ENCODE measurements around the gene DNAJC25.

Gene DNAJC25

GRCh38 chr9:111627260-111627963 lies 3.7 kb upstream of the DNAJC25 start:
- in situ Hi-C loops (cut with HindIII; ENCODE audit: low sequenced_read_pairs) = no loop called here

- in situ Hi-C loops (cut with HindIII; ENCODE audit: low sequenced_read_pairs) = no loop called here
These were observed 2.7 kb upstream of the DNAJC25 start for GRCh38 chr9:111628411-111628810.

GRCh38 chr9:111630182-111630963 lies 761 bp upstream of the DNAJC25 start:
- in situ Hi-C loops (cut with HindIII; ENCODE audit: low sequenced_read_pairs) = no loop called here

- in situ Hi-C loops (cut with HindIII; ENCODE audit: low sequenced_read_pairs) = no loop called here
These were observed 245 bp upstream of the DNAJC25 start for GRCh38 chr9:111630964-111631213.

DNA sequence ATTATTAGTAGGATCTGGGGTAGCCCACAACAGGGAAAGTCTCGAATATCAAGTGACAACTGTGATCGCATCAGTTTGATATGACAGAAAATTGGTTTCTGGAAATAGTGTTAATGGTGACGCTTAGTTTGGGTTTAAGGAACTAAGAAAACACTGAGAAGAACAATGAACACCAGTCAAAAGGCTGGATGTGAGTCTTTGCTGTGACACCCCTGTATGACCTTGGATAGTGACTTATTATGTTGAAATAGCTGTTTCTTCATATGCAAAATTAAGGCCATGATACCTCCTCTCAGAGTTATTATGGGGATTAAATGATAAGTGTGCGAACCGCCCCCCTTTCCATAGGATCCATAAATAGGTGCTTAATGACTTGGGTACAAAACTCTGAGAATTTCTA lies 926 bp downstream of the DNAJC25 start:
- in situ Hi-C loops (cut with HindIII; ENCODE audit: low sequenced_read_pairs) = no loop called here

DNA sequence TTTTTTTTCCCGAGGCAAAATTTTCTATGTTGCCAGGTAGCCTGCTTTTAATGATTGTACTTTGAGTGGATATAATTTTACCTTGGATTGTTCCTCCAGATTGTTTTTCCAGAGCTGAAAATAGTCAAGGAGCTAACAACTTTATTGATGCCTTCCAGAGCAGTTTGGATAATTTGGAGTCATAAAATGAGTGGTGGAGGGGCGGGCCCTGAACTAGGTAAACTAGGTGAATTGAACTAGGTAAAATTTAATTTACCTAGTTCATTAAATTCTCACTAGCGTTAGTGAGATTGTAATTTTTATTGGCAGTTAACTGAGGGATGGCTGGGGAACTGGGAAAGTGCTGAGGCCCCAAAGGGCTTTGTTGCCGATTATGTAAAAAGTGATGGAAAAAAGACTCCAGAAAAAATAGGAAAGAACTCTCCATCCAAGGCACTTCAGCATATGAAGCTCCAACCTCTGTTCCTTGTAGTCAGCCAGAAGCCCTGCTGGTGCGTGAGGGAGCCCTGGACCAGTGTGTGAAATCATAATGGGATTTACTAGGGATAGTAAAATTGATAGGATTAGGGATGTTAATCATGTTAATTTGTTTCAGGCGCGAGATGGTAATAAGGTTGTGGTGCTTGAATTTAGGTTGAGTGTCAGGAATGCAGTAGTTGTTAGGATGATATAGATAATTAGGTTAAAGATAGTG lies 1.7 kb downstream of the DNAJC25 start:
- in situ Hi-C loops (cut with HindIII; ENCODE audit: low sequenced_read_pairs) = no loop called here

- in situ Hi-C loops (cut with HindIII; ENCODE audit: low sequenced_read_pairs) = no loop called here
These were observed 2.2 kb downstream of the DNAJC25 start for GRCh38 chr9:111633389-111633736.

DNA sequence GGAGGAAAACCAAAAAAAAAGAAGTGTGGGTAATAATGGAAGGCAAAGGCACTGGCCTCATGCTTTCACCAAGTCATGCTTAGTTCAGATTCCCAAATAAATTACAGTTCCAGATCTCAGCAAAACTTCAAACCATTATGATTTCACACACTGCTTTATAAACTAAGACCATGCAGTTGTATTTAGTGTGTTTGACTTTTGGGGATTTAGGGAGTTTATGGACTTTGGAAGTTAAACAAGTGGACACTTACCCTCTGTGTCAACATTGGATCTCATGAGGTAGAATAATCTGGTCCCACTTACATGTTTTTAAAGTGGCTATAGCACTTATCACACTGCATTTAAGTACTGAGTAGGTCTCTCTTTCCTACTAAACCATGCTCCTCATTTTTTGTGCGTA lies 3.7 kb downstream of the DNAJC25 start:
- in situ Hi-C loops (cut with HindIII; ENCODE audit: low sequenced_read_pairs) = no loop called here

DNA sequence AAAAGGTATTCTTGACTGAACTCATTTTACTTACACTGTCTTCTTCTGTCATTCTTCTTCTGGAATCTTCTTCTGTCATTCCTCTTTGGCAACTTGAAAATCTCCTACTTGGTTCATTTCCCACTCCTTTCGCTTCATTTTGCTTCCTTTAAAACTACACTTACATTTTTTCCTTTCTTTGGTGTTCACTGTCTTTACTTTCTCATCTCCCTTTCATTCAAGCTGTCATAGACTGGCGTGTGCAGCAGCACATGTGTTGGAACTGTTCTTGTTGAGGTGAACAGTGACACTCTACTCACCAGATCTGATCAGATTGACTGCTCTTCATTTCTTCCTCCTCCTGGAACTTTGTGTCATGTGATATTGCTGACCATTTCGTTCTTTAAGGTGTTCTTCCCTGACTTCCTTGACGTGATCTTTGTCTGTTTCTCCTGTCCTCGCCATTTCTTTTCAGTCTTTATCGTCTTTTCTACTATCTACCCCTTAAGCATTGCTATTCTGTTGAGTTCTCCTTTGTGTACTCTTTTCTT lies 6.4 kb downstream of the DNAJC25 start:
- in situ Hi-C loops (cut with HindIII; ENCODE audit: low sequenced_read_pairs) = no loop called here

DNA sequence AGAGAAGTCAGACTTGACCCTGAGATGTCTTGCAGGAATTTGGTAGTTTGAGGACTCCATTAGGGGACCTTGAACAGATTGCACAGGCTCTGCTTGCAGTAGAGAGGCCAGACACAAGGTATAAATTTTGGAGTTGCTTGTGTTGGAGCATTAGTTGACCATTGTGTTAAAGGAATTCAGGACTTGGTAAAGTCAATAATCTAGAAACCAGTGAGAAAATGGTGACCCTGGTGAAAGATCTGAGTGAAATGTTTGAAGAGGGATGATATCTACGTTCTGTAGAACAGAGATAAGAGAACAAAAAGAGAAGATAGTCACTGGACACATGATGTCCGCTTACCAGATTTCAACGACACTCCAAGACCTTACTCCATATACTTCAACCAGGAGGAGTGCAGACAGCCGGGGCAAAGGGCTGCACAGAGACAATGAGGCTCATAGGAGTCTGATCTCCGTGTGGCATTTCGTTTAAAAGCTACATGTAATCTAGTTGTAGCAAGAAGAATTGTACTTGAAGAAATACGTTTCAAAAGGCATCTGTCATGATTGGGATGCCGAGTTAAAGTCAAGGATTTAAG lies 13.2 kb downstream of the DNAJC25 start:
- in situ Hi-C loops (cut with HindIII; ENCODE audit: low sequenced_read_pairs) = no loop called here

GRCh38 chr9:111645806-111646205 lies 14.7 kb downstream of the DNAJC25 start:
- in situ Hi-C loops (cut with HindIII; ENCODE audit: low sequenced_read_pairs) = no loop called here

DNA sequence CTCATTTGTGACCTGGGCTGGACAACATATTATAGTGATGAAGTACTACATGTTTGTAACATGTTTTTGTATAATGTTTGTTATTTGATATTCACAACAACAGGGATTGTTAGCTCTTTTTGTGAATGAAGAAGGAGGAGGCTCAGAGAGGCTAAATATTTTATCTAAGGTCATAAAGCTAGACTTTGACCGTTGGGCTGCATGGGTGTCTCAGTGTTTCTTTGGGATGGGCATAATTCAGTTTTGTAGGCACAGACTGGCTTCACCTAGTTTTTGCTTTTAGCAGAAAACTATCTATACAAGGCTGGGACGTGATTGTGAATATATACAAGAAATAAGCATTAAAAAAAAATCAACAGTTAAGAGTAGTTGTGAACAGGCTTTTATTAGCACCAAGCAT lies 15.3 kb downstream of the DNAJC25 start:
- in situ Hi-C loops (cut with HindIII; ENCODE audit: low sequenced_read_pairs) = no loop called here

DNA sequence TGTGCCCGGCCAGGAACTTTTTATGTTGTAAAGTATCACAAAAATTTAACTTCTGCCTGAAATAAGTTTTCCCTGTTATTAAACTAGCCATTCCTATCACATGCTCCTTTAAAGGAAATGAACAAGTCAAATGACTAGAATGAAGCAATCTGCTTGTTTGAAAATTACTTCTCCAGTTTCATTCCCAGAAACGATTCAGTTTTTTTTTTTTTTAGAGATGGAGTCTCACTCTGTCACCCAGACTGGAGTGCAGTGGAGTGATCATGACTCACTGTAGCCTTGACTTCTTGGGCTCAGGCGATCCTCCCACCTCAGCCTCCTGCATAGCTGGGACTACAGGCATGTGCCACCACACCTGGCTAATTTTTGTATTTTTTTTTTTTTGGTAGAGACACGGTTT lies 16.9 kb downstream of the DNAJC25 start:
- in situ Hi-C loops (cut with HindIII; ENCODE audit: low sequenced_read_pairs) = no loop called here

GRCh38 chr9:111649016-111649415 lies 17.9 kb downstream of the DNAJC25 start:
- in situ Hi-C loops (cut with HindIII; ENCODE audit: low sequenced_read_pairs) = no loop called here

DNA sequence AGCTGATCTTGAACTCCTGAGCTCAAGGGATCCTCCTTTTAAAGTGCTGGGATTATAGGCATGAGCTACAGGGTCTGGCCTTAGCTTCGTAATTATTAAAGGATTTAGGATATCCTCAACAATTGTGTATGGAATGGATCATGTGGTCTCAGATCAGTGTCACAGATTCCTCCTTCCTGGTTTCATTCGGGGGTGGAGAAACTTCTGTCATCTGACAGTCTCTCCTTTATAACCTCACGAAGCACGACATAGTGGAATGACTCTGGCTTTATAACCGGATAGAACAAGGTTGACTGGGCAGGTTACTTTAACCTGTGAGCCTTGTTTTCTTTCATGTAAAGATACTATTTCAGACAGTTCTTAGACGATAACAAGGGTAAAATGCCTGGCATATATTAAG lies 25.9 kb downstream of the DNAJC25 start:
- in situ Hi-C loops (cut with HindIII; ENCODE audit: low sequenced_read_pairs) = no loop called here

- in situ Hi-C loops (cut with HindIII; ENCODE audit: low sequenced_read_pairs) = no loop called here
These were observed 27.8 kb downstream of the DNAJC25 start for GRCh38 chr9:111658943-111659342.

GRCh38 chr9:111659691-111660090 lies 28.6 kb downstream of the DNAJC25 start:
- in situ Hi-C loops (cut with HindIII; ENCODE audit: low sequenced_read_pairs) = no loop called here

DNA sequence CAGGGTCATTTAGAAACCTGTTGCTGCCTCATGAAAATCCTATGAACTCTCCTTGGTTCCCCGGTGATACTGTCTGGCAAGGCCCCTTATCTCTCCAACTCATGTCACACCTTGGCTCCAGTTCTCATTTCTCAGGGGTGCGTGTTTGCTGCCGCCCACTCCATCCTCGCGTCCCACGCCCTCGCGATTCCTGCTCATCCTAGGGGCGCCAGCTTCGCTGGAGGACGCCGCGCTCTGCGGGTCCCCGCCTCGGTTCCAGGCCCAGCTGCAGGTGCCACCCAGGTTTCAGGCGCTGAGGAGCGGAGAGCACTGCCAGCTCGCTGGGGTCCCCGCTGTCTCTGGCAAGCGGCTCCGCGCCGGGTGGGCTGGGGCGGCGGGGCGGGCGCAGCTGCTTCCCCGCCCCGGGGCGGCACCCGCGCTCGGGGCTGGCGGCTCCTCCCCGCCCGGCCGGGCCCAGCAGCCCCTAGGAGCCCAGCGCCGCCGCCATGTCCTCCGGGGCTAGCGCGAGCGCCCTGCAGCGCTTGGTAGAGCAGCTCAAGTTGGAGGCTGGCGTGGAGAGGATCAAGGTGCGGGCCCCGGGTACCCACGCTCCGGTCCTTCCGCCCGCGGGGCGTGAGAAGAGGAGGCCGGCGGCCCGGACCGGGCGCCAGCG lies 30.1 kb downstream of the DNAJC25 start, which contains the start of gene GNG10:
Gene GNG10 (plus strand): TSS at position 456 of the 652 bp plus-strand sequence. CDS start 30 bp downstream, at position 486.
- in situ Hi-C loops (cut with HindIII; ENCODE audit: low sequenced_read_pairs) = no loop called here

DNA sequence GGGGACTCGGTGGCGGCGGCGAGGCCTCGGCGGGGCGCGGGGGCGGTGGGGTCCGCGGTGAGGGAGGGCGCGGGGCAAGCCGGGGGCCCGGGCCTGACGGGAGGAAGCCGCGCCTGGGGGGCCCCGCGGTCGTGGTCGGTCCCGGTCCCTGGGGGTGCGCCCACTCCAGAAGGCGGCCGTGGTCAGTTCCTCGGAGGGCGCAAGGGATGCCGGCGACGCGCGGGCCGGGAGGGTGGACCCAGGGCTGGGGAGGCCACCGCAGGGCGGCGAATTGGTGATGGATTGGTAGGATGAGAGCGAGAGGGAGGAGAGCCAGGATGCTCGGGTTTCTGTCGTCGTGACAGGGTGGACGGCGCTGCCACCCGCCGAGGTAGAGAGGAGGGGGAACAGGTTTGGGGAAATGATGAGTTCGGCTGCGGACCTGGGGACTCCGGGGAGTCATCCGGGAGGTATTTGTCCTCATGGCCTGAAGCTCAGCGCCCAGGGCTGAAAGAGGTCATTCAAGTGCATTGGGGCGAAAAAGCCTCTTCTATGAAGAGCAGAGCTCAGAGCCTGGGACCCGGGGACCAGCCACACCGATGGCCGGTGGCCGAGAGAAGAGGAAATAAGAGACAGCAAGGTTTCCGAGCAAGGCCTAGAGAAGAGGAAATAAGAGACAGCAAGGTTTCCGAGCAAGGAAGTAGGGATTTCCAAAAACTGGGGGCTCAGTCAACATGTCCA lies 30.8 kb downstream of the DNAJC25 start:
- in situ Hi-C loops (cut with HindIII; ENCODE audit: low sequenced_read_pairs) = no loop called here

- in situ Hi-C loops (cut with HindIII; ENCODE audit: low sequenced_read_pairs) = no loop called here
These were observed 31.6 kb downstream of the DNAJC25 start for GRCh38 chr9:111662576-111663300.

All from endothelial cell of hepatic sinusoid (primary cell).